ENCODE results near the gene NECTIN2. TPM values are rescaled to one million over a fixed set of nuclear protein-coding genes. Genes with fewer than 3 reads are reported as not detected.
"Not testable (repeated sequence)": the region's sequence is repeated elsewhere in the genome, so short reads cannot be mapped to it uniquely, and the experiment has no call there.

NECTIN2 gene
- total RNA-seq, 1 donor from 2014 or later: 103 TPM

- no peak for DNase-seq (ENCODE audit: low spot score)
Measured at GRCh38 chr19:44848812-44849447, 2.8 kb downstream of the NECTIN2 start.

GRCh38 chr19:44850641-44851109, 4.6 kb downstream of the NECTIN2 start:
- no peak for DNase-seq (ENCODE audit: low spot score)

- no peak for DNase-seq (ENCODE audit: low spot score)
Measured at GRCh38 chr19:44851427-44851826, 5.3 kb downstream of the NECTIN2 start.

- DNase-seq (ENCODE audit: low spot score): no peak
Measured at GRCh38 chr19:44855606-44856005, 9.5 kb downstream of the NECTIN2 start.

GRCh38 chr19:44856421-44857083, 10.5 kb downstream of the NECTIN2 start:
- DNase-seq (ENCODE audit: low spot score): no peak

- no peak for DNase-seq (ENCODE audit: low spot score)
Measured at GRCh38 chr19:44857837-44858236, 11.7 kb downstream of the NECTIN2 start.

- not testable (repeated sequence) for DNase-seq (ENCODE audit: low spot score)
Measured at GRCh38 chr19:44861576-44861975, 15.5 kb downstream of the NECTIN2 start.

GRCh38 chr19:44863990-44864389, 17.9 kb downstream of the NECTIN2 start:
- no peak for DNase-seq (ENCODE audit: low spot score)

- DNase-seq (ENCODE audit: low spot score): no peak
Measured at GRCh38 chr19:44865196-44865767, 19.2 kb downstream of the NECTIN2 start.

- DNase-seq (ENCODE audit: low spot score): no peak
Measured at GRCh38 chr19:44866664-44867063, 20.6 kb downstream of the NECTIN2 start.

- no peak for DNase-seq (ENCODE audit: low spot score)
Measured at GRCh38 chr19:44867578-44867977, 21.5 kb downstream of the NECTIN2 start.

- DNase-seq (ENCODE audit: low spot score): no peak
Measured at GRCh38 chr19:44869733-44870470, 23.8 kb downstream of the NECTIN2 start.

GRCh38 chr19:44871809-44872208, 25.7 kb downstream of the NECTIN2 start:
- no peak for DNase-seq (ENCODE audit: low spot score)

GRCh38 chr19:44872661-44873060, 26.6 kb downstream of the NECTIN2 start:
- no peak for DNase-seq (ENCODE audit: low spot score)

GRCh38 chr19:44874317-44874716, 28.2 kb downstream of the NECTIN2 start:
- DNase-seq (ENCODE audit: low spot score): no peak

- DNase-seq (ENCODE audit: low spot score): no peak
Measured at GRCh38 chr19:44875666-44876451, 29.8 kb downstream of the NECTIN2 start.

GRCh38 chr19:44876930-44877535, 30.9 kb downstream of the NECTIN2 start:
- DNase-seq (ENCODE audit: low spot score): no peak

- DNase-seq (ENCODE audit: low spot score): no peak
Measured at GRCh38 chr19:44878120-44878865, 32.2 kb downstream of the NECTIN2 start.

GRCh38 chr19:44879309-44880065, 33.4 kb downstream of the NECTIN2 start:
- DNase-seq (ENCODE audit: low spot score): no peak
